ENCODE data around the gene MRPS23.

MRPS23 gene

GRCh38 chr17:57834146-57834741 lies 15.6 kb downstream of the MRPS23 start:
- no peak for DNase-seq

- DNase-seq, result peak; percentile 77
These were observed 16.5 kb downstream of the MRPS23 start for GRCh38 chr17:57833179-57833939.

- DNase-seq, result peak; percentile 80
These were observed 17.3 kb downstream of the MRPS23 start for GRCh38 chr17:57832314-57833178.

- DNase-seq, result no peak
These were observed 19.0 kb downstream of the MRPS23 start for GRCh38 chr17:57830880-57831279.

GRCh38 chr17:57823469-57824401 lies 26.1 kb downstream of the MRPS23 start:
- DNase-seq, result peak; percentile 22

GRCh38 chr17:57819867-57820266 lies 30.0 kb downstream of the MRPS23 start:
- DNase-seq, result no peak

- peak; percentile 36 for DNase-seq
These were observed 30.6 kb downstream of the MRPS23 start for GRCh38 chr17:57819285-57819684.

- no peak for DNase-seq
These were observed 31.8 kb downstream of the MRPS23 start for GRCh38 chr17:57818066-57818465.

- DNase-seq, result no peak
These were observed 32.5 kb downstream of the MRPS23 start for GRCh38 chr17:57817299-57817698.

GRCh38 chr17:57814421-57814820 lies 35.4 kb downstream of the MRPS23 start:
- no peak for DNase-seq

- no peak for DNase-seq
These were observed 38.1 kb downstream of the MRPS23 start for GRCh38 chr17:57811638-57812280.

- DNase-seq, result peak; percentile 39
These were observed 38.9 kb downstream of the MRPS23 start for GRCh38 chr17:57810721-57811637.

GRCh38 chr17:57809879-57810278 lies 40.0 kb downstream of the MRPS23 start:
- no peak for DNase-seq

GRCh38 chr17:57808882-57809281 lies 41.0 kb downstream of the MRPS23 start:
- no peak for DNase-seq

- DNase-seq, result no peak
These were observed 43.5 kb downstream of the MRPS23 start for GRCh38 chr17:57806167-57806830.

GRCh38 chr17:57803021-57803420 lies 46.8 kb downstream of the MRPS23 start:
- DNase-seq, result no peak

GRCh38 chr17:57801044-57801711 lies 48.7 kb downstream of the MRPS23 start:
- no peak for DNase-seq

- DNase-seq, result no peak
These were observed 55.0 kb downstream of the MRPS23 start for GRCh38 chr17:57794841-57795240.

- DNase-seq, result no peak
These were observed 61.1 kb downstream of the MRPS23 start for GRCh38 chr17:57788725-57789124.

- DNase-seq, result no peak
These were observed 64.8 kb downstream of the MRPS23 start for GRCh38 chr17:57785022-57785421.

Measured in inflammatory macrophage treated with lipopolysaccharide for 4 hours (primary cell).